Pons (tissue), 1 donor: ENCODE results near the gene DTNBP1.

Source experiments
- DNase-seq: peaks from one replicate; pipeline ENCODE4 v3.0.0-alpha.2; 2016; ENCODE audit warnings: low spot score

DTNBP1 gene

GRCh38 chr6:15588971-15589634 is 73.7 kb downstream of the DTNBP1 start:
- DNase-seq = no peak

- DNase-seq = no peak
Measured at GRCh38 chr6:15586503-15586902, 76.3 kb downstream of the DTNBP1 start.

GRCh38 chr6:15585760-15586214 is 77.0 kb downstream of the DTNBP1 start:
- DNase-seq = no peak

GRCh38 chr6:15582499-15582898 is 80.3 kb downstream of the DTNBP1 start:
- DNase-seq = no peak

GRCh38 chr6:15581751-15582150 is 81.1 kb downstream of the DTNBP1 start:
- DNase-seq = no peak

- DNase-seq = no peak
Measured at GRCh38 chr6:15580326-15580725, 82.5 kb downstream of the DTNBP1 start.

- DNase-seq = no peak
Measured at GRCh38 chr6:15578716-15579391, 84.0 kb downstream of the DTNBP1 start.

GRCh38 chr6:15577550-15578171 is 85.2 kb downstream of the DTNBP1 start:
- DNase-seq = no peak

GRCh38 chr6:15577106-15577505 is 85.7 kb downstream of the DTNBP1 start:
- no peak for DNase-seq

GRCh38 chr6:15575357-15576033 is 87.3 kb downstream of the DTNBP1 start:
- DNase-seq = no peak

- DNase-seq = no peak
Measured at GRCh38 chr6:15574486-15574885, 88.3 kb downstream of the DTNBP1 start.

- DNase-seq = no peak
Measured at GRCh38 chr6:15574023-15574422, 88.8 kb downstream of the DTNBP1 start.

- no peak for DNase-seq
Measured at GRCh38 chr6:15573384-15573783, 89.4 kb downstream of the DTNBP1 start.

- no peak for DNase-seq
Measured at GRCh38 chr6:15572296-15573016, 90.4 kb downstream of the DTNBP1 start.

GRCh38 chr6:15570171-15570570 is 92.7 kb downstream of the DTNBP1 start:
- no peak for DNase-seq

GRCh38 chr6:15569035-15569995 is 93.5 kb downstream of the DTNBP1 start:
- DNase-seq = no peak

- no peak for DNase-seq
Measured at GRCh38 chr6:15562977-15563376, 99.9 kb downstream of the DTNBP1 start.

- DNase-seq = no peak
Measured at GRCh38 chr6:15561447-15562199, 101.2 kb downstream of the DTNBP1 start.

- no peak for DNase-seq
Measured at GRCh38 chr6:15560713-15561112, 102.1 kb downstream of the DTNBP1 start.

- no peak for DNase-seq
Measured at GRCh38 chr6:15557174-15557573, 105.7 kb downstream of the DTNBP1 start.
